HG02678 (cell line): Measurements from ENCODE around the gene CRNKL1.

ENCODE experiments used
- ATAC-seq: cut with Tn5 transposase; IDR thresholded peaks from one replicate; pipeline ENCODE4 v1.9.1; 2021; ENCODE audit warnings: mild to moderate bottlenecking, moderate library complexity; ENCODE audit not compliant: unreplicated experiment

Gene CRNKL1

DNA sequence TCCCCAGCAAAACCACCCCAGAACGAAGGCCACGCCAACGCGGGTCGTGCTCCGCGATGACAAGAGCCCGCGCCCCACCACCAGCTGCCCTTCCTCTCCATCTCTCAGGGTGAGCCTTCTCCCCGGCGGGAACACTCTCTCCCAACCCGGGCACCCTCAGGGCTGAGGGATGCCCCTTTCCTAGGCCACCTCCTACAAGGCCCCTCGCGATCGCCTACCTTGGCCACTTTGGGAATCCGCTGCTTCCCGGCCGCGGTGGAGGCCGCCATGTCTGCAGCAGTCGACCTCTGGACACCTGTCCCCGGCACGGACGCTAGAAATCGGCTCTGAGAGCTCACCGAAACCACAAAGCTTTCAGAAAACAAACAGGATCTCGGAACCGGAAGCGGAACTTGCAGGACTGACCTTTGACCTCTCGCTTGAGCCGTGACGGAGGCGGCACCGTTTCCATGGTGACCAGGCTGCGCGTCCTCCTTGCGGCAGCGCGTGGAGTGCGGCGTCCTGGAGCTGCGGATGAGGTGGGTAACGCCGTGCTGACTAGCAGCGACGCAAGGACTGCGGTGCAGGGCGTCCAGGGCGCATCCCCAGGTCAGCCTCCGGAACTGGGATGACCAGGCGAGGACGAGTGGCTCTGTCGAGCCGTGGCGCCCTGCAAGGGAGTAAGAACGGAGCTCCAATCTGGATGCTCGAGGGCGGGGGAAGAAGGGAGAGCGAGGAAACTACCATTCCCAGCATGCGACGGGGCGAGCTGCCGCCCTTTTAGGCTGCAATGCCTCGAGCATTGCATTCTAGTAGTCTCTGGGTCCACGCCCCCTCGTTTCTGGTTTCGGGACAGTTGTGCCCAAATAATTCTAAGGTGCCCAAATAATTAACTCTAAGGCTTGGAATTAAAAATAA is at the start of gene CRNKL1, which contains the start of gene CFAP61:
Gene CRNKL1, minus strand, starts transcription at position 393 of the 897 bp plus-strand sequence. Its CDS starts 124 bp downstream, at position 269.
Gene CFAP61, plus strand, starts transcription at position 459 of the 897 bp plus-strand sequence. CDS start 4,122 bp downstream, outside the sequence.
- ATAC-seq, result peak; percentile 93

DNA sequence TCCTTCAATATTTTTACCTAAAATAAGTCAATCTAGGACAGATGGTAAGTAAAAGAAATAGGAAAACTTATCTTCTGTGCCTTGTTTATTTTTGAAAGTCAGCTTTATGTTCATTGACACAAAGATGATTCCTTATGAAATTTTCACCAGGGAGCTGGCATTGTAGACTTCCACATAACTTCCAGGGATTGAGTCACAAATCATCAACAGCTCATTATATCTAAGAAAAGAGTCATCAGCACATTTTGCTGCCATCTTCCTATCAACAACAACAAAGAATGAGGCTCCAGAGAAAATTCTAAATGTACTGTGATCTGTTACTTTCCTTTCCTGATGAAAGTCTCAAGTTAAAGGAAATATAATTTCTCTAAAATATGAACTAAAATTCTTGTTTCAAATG is 48.6 kb upstream of the CRNKL1 start:
- no peak for ATAC-seq

DNA sequence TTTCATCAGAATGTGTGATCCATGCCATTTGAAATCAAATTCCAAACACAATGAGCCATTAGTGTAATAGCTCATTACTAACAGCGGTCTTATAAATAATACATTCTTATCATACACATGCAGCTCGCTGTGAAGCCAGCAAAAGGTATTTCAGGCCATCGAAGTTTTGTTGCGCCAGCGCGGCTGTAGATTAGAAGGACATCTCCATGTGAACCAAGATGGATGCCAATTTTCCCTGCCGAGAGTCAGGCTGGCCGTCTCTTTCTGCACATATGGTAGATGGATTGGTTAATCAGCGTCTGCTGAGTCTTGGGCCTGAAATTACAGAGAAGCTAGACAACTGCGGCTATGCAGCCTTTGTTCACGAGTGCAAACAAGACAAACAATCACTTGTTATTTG is 44.2 kb upstream of the CRNKL1 start:
- ATAC-seq, result no peak

DNA sequence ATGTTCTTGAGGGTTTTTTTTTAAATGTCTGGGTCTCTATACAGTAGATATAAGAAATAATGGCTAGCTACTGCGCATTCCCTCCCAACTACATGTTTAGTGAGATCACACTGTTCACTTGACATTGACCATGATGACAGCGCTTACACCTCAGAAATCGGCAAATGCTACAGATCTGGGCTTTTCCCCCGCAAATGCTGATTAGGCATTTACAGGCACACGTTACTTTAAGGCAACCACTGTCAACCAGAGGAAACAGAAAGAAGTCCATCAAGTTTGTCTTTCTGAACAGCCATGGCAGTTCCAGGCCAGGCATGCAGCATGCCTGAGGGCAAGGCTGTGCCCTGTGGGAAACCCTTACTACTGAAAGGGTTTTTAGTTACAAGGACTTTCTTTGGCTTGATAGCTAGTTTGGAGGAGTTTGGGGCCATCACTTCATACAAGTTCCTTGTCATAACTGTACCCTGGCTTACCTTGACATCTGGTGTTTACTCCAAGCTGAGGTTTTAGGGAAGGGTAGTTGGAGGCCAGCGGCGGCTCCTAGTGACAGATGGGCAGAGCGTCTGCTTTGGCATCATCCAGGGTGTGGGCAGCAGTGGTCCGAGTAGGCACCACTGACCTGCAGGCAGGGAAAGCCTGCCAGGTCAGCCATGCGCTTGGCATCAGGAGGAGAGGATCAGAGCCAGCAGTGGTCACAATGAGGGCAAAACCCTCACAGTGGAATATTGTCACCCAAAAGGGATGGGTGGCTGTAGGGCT is 43.0 kb upstream of the CRNKL1 start:
- ATAC-seq, result no peak

- ATAC-seq, result no peak
These were observed 42.1 kb upstream of the CRNKL1 start for GRCh38 chr20:20094410-20094809.

DNA sequence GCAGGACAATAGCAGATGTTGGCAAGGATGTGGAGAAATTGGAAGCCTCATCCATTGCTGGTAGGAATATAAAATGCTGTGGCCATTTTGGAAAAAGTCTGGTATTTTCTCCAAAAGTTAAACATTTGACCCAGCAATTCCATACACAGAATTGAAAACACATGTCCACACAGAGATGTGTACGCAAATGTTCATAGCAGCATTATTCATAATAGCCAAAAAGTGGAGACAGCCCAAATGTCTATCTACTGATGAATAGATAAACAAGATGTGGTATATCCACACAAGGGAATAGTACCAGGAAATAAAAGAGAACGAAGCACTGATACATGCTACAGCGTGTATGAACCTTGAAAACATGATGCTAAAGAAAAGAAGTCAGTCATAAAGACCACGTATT is 40.6 kb upstream of the CRNKL1 start:
- no peak for ATAC-seq

GRCh38 chr20:20089939-20090338 is 37.7 kb upstream of the CRNKL1 start:
- ATAC-seq, result no peak

- no peak for ATAC-seq
These were observed 36.8 kb upstream of the CRNKL1 start for GRCh38 chr20:20089018-20089417.

DNA sequence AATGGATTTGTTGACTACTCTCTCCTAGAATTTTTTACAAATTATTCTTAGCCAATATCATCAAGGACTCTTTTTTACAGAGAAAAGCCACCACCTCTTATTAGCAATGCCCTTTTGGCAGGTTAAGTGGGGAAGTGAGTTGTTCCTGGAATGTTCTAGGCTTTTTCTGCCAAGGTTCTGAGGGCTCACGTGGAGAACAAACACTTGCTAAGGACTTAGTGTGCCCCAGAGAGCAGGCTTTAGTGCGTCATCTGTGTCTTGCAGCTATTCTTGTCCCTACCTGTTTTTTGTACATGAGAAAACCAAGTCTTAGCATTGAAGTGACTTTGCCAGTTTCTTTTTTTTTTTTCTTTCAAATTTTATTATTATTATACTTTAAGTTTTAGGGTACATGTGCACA is 33.5 kb upstream of the CRNKL1 start:
- ATAC-seq, result no peak

GRCh38 chr20:20085071-20085470 is 32.8 kb upstream of the CRNKL1 start:
- ATAC-seq, result no peak

DNA sequence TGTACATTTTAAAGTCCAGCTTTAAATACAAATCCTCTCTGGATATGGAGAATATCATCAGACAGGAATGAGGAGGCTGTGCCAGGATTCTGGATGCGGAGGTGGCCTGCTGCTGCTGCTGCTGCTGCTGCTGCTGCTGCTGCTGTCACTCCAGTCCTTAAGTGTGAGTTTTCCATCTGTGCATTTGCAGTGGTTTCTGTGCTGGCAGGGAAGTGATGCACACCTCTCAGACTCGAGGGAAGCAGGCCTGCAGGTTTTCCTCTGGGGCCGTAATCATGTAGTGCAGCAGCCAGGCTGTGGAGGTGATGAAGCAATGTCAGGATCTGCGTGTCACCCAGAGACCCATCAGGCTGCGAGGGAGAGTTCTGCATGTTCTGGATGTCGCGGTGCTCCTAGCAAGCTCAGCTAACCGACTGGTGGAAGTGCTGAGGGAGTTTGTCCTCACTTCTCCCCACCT is 32.1 kb upstream of the CRNKL1 start:
- ATAC-seq, result no peak

GRCh38 chr20:20083807-20084206 is 31.5 kb upstream of the CRNKL1 start:
- no peak for ATAC-seq

GRCh38 chr20:20079102-20079784 is 27.0 kb upstream of the CRNKL1 start:
- ATAC-seq, result no peak

- ATAC-seq, result no peak
These were observed 25.8 kb upstream of the CRNKL1 start for GRCh38 chr20:20078041-20078440.

DNA sequence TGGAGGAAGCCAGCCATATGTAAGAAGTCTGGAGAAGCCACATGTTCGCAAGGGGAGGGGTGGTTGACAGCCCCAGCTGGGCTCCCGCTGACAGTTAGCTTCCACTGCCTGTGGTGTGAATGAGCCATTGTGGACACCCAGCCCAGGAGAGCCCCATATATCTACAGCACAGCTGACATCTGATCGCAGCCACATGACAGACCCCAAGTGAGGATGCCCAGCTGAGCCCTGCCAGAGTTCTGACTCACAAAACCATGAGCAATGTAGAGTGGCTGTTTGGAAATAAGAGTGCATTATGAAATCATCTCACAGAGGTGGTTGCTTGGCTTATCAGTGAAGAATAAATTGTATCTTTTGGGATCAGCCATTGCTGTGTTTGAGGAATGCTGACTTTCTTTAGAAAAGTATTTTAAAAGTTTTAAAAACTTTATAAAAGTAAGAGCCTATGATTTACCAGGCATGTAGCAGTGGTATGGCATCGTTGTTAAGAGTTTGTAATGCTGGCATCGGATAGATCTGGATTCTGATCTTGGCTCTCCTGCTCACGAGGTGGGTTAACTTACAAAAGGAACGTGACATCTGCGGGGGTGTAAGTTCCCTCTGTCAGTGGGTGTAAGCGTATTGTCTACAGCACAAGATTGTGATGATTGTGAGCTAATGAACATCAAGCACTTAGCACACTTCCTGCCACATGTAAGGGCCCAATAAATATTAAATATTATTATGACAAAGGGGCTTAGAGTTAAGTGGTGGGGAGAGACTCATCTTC is 24.2 kb upstream of the CRNKL1 start:
- ATAC-seq, result no peak

- no peak for ATAC-seq
These were observed 22.8 kb upstream of the CRNKL1 start for GRCh38 chr20:20075032-20075431.

DNA sequence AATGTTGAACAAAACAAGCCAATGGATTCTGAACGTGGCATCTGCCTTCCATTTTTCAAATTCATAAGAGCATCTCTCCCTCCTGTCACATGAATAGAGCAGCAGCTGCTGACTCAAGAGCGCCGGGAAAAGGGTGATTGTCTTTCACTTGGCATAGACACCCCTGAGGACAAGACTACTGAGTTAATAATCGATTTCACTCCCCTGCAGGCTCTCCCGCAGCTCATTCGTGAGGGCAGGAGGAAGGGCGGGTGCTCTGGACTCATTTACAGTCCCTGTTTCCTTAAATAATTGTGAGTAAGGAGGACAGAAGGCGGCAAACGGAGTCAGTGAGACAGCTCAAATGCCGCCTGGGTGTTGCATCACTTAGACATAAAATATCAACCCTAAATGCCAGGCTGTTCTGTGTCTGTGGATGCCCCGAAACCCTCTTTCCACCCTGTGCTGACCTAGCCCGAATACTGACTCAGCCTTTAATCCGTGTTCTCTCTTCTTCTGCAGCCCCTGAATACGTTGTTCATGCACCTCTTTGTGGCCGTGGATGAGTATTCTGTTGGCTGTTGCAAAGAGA is 21.6 kb upstream of the CRNKL1 start:
- ATAC-seq, result no peak

- ATAC-seq, result no peak
These were observed 18.8 kb upstream of the CRNKL1 start for GRCh38 chr20:20070871-20071726.

DNA sequence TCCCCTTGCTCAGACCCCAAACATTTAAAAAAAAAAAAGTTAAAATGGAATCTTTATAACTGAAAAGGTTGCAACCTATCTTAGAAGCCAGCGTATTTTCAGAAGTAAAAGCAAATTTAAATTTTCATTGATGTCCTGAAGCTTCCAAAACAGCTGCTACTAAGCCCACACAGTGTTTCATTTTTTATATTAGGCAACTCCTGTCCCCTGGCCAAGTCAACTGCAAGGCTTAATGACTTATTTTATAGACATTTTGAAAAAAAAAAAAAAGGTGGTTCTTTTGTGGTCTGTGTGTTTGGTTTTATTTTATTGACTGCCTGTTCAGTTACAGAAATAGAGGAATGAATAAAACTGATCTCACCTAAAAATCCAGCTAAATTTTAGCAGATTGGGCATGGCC is 13.1 kb upstream of the CRNKL1 start:
- no peak for ATAC-seq
